Measurements from ENCODE around the gene ACSF3.

DNA sequence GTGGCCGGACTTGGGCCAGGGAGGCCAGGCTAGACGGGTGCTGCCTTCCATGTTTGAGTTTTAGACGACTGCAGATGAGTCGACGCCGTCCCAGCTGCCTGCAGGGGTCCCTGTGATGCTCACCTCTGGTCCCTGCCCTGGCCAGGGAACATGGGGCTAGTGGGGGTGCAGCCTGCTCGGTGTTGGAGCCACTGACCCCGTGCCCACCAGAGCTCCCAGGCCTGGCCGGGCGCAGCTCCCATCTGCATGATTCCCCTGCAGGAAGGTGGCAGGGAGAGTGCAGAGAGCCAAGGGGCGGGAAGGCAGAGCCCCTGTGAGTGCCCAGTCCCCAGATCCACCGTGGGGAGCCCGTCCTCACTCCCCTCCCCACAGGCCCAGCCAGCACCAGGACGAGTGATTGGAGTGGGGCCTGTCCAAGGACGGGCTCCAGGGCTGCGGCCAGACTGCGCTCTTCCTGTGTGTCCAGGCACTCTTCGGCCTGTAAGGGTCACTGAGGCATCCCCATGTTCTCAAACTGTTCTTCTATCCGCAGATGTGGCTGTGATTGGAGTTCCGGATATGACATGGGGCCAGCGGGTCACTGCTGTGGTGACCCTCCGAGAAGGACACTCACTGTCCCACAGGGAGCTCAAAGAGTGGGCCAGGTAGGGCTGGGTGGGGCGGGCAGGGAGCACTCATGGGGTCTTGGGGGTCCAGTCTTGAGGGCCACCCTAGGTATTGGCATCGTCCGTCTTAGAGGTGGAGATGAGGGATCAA lies 51.9 kb downstream of the ACSF3 start:
- TF ChIP-seq REST (IDR thresholded peaks at IDR 0.05) = no peak
- TF ChIP-seq, protein P1, sequence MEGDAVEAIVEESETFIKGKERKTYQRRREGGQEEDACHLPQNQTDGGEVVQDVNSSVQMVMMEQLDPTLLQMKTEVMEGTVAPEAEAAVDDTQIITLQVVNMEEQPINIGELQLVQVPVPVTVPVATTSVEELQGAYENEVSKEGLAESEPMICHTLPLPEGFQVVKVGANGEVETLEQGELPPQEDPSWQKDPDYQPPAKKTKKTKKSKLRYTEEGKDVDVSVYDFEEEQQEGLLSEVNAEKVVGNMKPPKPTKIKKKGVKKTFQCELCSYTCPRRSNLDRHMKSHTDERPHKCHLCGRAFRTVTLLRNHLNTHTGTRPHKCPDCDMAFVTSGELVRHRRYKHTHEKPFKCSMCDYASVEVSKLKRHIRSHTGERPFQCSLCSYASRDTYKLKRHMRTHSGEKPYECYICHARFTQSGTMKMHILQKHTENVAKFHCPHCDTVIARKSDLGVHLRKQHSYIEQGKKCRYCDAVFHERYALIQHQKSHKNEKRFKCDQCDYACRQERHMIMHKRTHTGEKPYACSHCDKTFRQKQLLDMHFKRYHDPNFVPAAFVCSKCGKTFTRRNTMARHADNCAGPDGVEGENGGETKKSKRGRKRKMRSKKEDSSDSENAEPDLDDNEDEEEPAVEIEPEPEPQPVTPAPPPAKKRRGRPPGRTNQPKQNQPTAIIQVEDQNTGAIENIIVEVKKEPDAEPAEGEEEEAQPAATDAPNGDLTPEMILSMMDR (IDR thresholded peaks at IDR 0.05; ENCODE audit: low read depth, low read length, missing input control) = no peak
- TF ChIP-seq, protein P2, sequence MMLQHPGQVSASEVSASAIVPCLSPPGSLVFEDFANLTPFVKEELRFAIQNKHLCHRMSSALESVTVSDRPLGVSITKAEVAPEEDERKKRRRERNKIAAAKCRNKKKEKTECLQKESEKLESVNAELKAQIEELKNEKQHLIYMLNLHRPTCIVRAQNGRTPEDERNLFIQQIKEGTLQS (IDR thresholded peaks at IDR 0.05) = no peak
